HCT116 (cell line): Measurements from ENCODE around the gene LYVE1.

ENCODE experiments used
- ATF3 ChIP-seq: IDR thresholded peaks from 2 replicates; pipeline ENCODE4 v1.6.1; 2012
- CEBPB ChIP-seq: IDR thresholded peaks from 2 replicates; pipeline ENCODE4 v1.6.1; 2012; ENCODE audit warnings: low read depth
- CTCF ChIP-seq, 3 experiments: fragments of 200-600 bp in 1 of 3; sonication (generic) in 1 of 3; IDR thresholded peaks in 2 of 3; conservative IDR thresholded peaks in 1 of 3; 2 replicates each; pipeline ENCODE4 v1.5.1; 2012 to 2017; ENCODE audit warnings: low read depth in 2 of 3, low read length in 2 of 3, antibody characterized with exemption in 1 of 3, borderline replicate concordance in 1 of 3, control low read depth in 1 of 3, mild to moderate bottlenecking in 1 of 3, mixed read lengths in 1 of 3, mixed run types in 1 of 3, moderate library complexity in 1 of 3; ENCODE audit not compliant: insufficient read depth in 1 of 3
- EZH2 ChIP-seq: fragments of 200-600 bp; sonication (generic); IDR thresholded peaks from 2 replicates; pipeline ENCODE4 v1.6.1; 2017; ENCODE audit warnings: antibody characterized with exemption, mixed run types
- EZH2phosphoT487 ChIP-seq: fragments of 200-600 bp; IDR thresholded peaks from 2 replicates; pipeline ENCODE4 v1.6.1; 2018; ENCODE audit warnings: antibody characterized with exemption, borderline replicate concordance
- JUND ChIP-seq: IDR thresholded peaks from 2 replicates; pipeline ENCODE4 v1.6.1; 2012
- MAX ChIP-seq: IDR thresholded peaks from 2 replicates; pipeline ENCODE4 v1.6.1; 2012
- POLR2A ChIP-seq: IDR thresholded peaks from 2 replicates; pipeline ENCODE4 v1.7.0; 2011; ENCODE audit warnings: borderline replicate concordance; ENCODE audit not compliant: insufficient read depth, insufficient read length; ENCODE audit errors: extremely low read depth
- POLR2AphosphoS5 ChIP-seq: IDR thresholded peaks from 2 replicates; pipeline ENCODE4 v1.6.1; 2011; ENCODE audit warnings: mild to moderate bottlenecking, low read depth, low read length, moderate library complexity
- REST ChIP-seq: IDR thresholded peaks from 2 replicates; pipeline ENCODE4 v1.6.1; 2012; ENCODE audit warnings: low read depth
- YY1 ChIP-seq: IDR thresholded peaks from 2 replicates; pipeline ENCODE4 v1.6.1; 2011; ENCODE audit warnings: low read length, low read depth, moderate library complexity, mild to moderate bottlenecking; ENCODE audit not compliant: insufficient replicate concordance; ENCODE audit errors: extremely low read depth
- ZBTB33 ChIP-seq: IDR thresholded peaks from 2 replicates; pipeline ENCODE4 v1.6.1; 2011; ENCODE audit warnings: mild to moderate bottlenecking, low read length, moderate library complexity; ENCODE audit not compliant: insufficient replicate concordance; ENCODE audit errors: extremely low read depth
- ZFX ChIP-seq: fragments of 450-650 bp; IDR thresholded peaks from 2 replicates; pipeline ENCODE4 v1.6.1; 2017
- ZNF274 ChIP-seq: fragments of 200-500 bp; sonication (Bioruptor generic); IDR thresholded peaks from 2 replicates; pipeline ENCODE4 v1.6.1; 2014; ENCODE audit warnings: mild to moderate bottlenecking, low read depth, low read length, inconsistent platforms

GRCh38 chr11:10551845-10552352 is 16.6 kb downstream of the LYVE1 start:
- TF ChIP-seq CTCF (IDR thresholded peaks at IDR 0.05 in 2 of 3, conservative IDR thresholded peaks at IDR 0.05 in 1 of 3; ENCODE audit: borderline replicate concordance in 1 of 3, insufficient read depth in 1 of 3, low read depth in 2 of 3, low read length in 2 of 3) (no peak), POLR2A (no peak), POLR2AphosphoS5 (no peak), ZBTB33 (no peak), ZFX (no peak), MAX (no peak), EZH2phosphoT487 (no peak), ZNF274 (no peak), CEBPB (no peak), ATF3 (no peak), JUND (no peak), YY1 (no peak), EZH2 (no peak), REST (no peak)
